HG02943 (cell line): ENCODE measurements around the gene NELFCD.
"Not testable (repeated sequence)": the region's sequence is repeated elsewhere in the genome, so short reads cannot be mapped to it uniquely, and the experiment has no call there.

Experiments used
- ATAC-seq: cut with Tn5 transposase; IDR thresholded peaks from one replicate; pipeline ENCODE4 v1.9.1; 2021; ENCODE audit warnings: mild to moderate bottlenecking, low read depth, moderate library complexity; ENCODE audit not compliant: unreplicated experiment

NELFCD gene

DNA sequence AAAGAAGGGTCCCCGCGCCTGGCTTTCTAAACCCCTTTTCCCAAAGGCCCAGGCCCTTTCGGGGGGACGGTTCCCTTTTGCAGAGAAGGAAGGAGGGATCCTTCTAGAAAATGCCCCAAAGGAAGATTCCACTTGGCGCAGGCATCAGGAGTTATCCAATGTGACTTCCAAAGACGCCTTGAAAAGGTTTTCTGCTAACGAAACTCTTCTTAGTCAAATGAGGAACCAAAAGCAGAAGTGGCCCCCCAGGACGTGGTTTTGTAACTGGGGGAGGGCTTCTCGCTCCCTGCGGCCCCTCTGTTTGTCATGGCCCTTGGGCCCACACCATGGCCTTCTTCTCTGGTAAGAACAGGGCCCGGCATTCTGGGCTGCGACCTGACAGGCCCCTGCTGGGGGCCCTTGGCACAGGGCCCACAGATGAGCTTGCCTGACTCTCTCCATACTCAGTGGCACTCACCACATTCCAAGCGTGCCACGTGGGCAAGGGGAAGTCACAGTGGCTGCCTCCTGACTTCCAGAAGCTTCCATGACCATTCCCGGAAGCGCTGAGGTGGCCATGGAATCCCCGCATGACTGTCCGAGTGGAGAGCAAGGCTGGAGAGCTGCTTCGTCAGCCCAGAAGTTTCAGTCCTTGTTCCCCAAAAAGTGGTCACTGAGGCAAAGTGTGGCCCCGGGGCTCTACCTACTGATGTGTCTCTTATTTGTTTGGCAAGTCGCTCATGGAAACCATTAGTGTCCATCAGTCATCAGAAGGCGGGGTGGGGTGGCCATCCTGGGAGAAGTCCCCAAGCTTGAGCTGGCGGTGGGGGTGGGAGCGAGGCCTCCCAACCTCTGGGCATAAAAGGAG, 26.8 kb downstream of the NELFCD start:
- ATAC-seq: peak; percentile 30

DNA sequence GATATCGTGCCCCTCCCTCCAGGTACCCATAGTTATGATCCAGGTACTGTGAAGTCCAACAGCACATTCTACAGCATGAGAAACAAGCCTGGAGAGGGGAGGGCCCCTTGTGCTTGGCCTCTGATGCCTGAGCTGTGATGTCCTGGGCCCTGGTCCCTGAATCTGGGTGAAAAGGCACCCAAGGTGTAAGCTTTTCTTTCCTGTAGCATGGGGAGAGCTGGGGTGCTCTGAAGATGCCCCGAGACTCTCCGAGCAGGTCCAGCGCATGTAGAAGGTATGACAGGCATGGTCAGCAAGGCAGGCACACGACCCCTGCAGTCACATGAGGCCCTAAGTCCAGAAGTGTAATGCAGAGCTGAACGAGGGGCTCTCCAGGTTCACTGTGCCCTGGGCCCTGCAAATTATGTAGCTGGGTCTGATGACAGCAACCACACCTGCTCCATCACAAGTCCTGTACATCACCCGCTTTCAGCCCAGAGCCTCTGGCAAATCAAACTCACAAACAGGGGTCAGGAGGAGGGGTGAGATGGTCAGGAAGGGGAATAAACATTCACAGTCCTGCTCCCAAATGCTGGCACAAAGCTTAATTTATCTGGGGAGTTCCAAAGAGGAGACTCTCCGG, 27.8 kb downstream of the NELFCD start:
- no peak for ATAC-seq

DNA sequence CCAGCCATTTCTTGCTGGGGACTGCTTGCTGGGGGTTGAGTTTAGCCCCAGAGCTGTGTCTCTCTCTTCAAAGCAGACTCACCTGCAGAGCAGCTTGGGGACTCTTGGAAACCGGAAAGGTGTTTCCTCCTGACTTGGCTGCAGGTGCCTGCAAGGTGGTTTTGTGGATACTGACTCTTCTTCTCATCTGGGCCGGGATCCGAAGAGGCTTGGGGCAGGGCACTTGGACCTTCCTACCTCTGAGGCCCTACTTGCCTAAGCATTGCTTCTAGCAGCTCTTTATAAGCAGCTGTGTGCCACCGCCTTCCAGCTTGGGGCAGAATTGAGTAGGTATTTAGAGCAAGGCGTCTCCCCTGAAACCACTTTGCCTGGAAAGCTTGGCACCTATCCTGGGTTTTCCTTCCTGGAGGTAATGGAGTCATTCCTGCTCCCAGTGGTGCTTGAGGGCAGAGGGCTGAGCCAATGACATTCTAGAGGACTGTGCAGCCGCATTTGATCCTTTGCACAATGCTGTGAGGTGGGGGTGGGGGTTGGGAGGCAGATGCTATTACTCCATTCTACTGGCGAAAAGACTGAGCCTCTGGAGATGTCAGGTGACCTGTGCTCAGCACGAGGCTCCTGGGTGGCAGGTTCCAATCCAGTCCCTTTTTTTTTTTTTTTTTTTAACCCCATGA, 29.4 kb downstream of the NELFCD start:
- no peak for ATAC-seq

DNA sequence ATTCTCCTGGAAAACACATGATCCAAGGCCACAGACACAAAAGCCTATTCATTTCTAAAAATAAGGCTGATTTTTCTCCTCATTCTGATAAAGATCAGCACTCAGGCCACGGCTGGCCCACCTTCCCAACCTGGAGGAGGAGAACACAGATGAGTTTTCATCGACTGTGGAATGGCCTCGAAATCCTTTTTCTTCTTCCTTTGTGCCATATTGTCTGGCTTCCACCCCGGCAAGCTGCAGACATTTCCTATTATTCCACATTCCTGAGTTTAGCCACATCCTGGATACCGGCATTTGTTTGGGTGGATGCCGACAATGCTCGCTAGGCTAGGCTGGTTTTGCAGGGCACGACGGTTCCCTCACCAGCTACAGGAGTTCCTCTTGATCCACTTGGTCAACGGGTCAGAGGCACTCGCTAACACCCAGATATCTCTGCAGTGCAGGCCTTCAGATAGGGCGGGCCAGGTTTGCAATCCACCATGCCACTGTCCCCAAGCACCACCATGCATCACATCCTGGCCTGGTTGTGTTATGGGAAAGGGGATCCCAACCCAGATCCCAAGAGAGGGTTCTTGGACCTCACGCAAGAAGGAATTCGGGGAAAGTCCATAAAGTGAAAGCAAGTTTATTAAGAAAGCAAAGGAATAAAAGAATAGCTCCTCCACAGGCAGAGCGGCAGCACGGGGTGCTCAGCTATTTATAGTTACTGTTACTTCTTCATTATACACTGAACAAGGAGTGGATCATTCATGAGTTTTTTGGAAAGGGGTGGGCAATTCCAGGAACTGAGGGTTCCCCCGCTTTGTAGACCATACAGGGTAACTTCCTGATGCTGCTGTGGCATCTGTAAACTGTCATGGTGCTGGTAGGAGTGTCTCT, 30.2 kb downstream of the NELFCD start:
- ATAC-seq: no peak

DNA sequence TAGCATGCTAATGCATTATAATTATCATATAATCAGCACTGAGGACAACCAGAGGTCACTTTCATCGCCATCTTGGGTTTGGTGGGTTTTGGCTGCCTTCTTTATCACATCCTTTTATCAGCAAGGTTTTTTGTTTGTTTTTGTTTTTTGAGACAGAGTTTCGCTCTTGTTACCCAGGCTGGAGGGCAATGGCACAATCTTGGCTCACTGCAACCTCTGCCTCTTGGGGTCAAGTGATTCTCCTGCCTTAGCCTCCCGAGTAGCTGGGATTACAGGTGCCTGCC, 30.8 kb downstream of the NELFCD start:
- ATAC-seq: not testable (repeated sequence)

DNA sequence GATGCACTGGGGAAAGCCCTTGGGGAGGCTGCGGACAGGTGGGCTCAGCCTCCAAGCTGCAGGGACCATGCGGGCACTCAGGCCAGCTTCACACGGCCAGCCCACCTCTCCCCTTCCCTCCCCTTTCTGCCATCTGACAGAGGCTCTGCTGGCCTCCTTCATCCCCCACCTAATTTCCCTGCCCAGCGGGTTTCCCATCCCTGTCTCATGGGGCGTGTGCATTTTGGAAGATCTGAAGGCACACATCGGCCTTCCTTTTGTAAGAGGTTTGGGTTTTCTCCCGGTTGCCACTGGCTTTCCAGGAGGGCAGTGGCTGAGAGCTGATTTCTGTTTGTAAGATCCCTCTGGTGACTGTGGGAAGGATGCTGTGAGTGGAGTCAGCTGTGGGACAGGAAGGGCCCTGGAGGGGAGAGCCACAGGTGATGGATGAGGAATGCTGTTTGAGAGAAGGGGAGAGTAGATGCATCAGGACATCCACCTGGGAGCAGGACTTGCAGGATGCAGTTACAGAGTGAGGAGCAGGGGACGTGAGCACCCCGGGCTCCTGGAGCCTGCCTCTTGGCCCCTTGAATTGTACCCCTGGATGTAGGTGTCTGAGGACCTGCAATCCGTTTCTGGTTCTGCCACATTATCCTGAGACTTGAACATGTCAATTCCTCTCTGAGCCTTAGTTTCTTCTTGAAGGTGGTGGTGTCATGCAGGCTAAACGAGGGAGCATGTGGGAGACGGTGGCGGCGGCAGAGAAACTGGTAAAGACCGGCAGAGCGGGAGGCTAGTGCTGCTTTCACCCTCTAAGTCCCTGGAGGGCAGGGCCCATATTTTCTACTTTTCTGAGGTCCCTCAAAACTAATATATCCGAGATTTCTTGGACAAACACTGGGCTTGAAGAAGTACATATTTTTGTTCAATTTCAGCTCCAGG, 32.2 kb downstream of the NELFCD start:
- no peak for ATAC-seq

DNA sequence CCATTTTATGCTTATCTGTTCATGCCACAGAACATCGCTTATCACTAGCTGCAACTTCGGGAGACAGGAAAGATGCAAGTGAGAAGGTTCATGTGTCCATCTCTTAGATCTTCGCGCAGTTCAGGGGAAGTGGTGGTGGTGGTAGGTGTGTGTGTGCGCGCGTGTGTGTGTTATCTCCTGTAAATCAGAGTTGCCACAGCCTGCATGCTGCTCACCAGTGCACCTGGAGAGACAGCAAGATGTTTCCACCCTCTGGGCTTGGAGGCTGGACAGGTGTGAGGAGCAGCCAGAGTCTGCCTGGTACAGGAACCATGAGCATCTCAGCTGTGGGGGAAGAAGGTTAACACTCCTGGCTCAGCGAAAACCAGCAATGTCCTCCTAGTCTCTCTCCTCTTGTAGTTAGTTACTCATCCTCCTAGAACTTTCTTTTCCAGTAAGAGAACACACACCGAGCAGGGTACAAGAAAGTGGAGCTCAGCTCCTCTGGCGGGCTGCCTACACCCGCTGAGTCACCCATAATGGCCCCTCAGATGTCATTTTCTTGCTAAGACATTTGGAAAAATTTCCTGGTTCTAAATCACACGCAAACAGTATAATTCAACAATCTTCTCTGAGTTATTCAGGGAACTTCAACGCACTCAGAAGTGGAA, 33.0 kb downstream of the NELFCD start:
- no peak for ATAC-seq

DNA sequence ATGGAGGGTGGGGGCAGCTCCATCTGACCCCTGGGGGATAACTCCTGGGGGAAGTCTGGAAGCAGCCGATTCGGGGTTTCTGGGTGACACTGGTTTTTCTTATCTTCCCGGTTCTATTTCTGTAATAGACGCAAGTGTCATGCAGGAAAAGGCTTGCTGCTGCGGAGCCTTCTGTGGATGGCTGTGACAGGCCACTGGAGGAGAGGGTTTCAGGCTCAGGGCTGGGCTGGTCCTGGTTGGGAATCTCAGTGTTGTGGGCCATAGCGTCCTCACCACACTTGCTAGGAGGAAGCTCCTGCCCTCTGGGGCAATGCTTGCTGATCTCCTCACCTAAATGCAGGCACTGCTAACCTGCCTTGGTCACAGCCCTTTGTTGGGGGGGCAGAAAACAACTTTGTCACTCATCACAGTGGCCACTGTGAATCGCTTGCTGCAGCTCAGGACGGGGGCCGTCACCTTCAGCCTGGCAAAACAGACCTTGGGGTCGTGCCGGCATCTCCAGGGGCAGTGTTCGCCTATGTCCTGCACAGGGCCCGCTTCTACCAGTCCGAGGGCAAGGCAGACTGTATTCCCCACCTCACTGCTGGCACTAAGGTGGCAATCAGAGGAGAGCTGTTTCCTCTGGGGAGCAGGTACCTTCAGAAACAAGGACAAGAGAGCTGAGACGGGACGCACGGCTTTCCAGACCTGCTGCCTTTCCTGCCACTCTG, 33.8 kb downstream of the NELFCD start:
- ATAC-seq: no peak

DNA sequence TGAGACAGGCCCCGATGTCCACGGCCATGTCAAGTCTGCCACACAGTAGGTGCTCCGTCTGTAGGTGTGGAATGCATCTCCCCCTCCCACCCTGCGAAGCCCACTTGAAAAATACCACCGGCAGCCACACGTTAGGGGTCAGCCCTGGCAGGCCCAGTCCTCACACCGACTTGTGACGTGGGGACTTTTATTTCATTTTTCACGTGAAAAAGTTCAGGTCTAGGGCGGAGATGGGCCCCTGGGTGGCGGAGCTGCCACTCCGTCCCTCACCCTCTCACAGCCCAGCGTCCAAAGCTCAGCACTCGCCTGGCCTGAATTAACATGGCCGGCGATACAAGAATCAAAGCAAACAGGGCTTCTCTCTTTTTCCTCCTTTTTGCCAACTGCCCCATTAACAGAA, 34.4 kb downstream of the NELFCD start:
- ATAC-seq: no peak

DNA sequence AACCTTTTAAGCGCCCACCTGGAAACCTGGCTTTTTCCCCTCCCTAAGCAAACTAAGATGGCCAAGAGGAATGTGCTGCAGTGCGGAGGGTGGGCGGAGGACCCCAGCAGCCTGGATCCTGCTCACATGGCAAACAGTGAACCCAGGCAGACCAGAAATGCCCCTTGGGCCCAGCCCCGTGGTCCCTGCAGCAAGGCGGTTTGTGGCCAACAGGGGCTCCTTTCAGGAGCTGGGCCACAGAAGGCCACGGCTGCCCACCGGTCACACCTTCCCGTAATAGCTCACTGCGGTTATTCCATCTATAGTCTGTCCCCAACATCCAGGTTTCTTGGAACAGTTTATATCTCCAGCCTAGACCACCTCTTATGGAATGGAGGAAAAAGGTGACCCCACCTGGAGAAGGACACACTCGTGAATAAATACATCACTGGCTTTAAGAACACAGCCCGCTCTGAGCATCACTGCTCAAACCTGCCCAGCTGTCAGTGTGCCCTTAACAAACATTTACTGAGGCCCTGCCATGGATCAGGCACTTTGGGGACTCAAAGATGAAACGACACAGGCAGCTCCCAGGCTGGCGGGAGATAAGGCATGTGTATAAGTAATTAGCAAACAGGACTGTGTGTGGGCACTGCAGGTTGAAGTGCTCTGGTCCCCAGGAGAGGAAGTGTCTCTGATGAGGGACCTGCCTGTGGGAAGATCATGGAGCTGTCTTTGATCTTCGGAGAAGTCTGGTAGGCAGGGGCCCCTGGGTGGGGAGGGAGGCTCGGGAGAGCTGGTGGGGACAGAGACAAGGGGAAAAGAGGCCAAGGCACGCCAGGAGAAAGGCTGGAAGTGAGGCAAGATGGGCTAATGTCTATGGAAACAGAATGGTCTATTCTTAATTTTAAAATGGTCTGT, 35.0 kb downstream of the NELFCD start:
- no peak for ATAC-seq

DNA sequence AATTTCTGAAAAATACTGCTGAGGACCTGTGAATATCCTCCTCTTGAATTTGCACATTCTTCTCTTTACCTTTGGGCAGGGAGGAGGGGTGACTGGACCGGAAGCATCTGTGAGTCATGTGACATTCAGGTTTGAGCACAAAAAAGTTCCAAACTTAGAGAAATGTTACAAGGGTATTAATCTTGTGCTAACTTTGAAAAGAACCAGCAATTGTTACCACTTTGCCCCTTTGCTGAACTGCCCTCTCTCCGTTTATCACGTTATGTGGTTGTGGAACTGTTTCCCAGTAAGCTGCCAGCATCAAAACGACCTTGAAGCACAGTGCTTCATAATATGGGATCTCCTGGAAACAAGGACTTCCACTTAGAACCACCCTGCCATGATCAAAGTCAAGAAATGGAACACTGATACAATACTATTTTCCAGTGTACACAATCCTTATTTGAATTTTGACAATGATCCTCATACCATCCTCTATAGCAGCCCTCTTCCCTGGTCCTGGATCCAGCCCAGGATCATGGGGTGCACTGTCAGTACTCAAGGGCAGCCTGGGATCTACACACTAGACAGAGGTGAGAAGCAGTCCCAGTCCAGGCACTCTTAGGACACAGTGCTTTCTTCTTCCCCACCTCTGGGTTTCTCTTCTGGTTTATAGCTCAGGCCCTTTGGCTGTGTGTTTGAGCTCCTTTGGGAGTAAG, 35.9 kb downstream of the NELFCD start:
- ATAC-seq: no peak

DNA sequence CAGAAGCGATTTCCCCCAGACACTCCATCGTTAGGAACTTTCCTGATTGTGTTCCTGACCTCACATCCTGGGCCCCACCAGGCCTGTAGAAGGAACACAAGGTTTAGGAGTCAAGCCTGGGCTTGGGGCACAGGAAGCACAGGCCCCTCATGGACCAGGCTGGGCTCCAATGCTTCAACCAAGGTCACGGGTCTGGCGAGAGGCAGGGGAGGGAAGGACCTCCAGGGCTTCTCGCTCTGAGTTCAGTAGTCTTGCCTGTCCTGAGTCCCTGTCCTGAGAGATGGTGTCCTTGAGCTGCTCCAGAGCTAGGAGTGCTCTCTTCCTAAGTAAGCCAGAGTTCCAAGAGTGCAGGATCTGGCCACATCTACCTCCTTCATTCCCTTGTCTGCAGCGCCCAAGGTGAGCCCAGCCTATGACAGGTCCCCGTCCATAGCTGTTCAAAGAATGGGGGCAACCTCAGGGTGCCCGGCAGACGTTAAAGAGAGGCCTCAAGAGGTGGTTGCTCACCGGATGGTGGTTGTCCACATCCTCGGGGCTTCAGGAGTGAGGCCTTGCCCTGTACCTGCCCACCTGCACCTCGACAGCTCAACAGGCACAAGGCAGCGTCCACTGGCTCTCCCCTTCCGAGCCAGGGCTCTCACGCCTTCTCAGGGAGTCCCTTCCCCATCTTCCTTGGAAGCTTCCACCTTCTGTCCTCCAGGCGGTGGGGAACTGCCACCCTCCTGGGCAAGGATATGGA, 36.6 kb downstream of the NELFCD start:
- ATAC-seq: no peak

DNA sequence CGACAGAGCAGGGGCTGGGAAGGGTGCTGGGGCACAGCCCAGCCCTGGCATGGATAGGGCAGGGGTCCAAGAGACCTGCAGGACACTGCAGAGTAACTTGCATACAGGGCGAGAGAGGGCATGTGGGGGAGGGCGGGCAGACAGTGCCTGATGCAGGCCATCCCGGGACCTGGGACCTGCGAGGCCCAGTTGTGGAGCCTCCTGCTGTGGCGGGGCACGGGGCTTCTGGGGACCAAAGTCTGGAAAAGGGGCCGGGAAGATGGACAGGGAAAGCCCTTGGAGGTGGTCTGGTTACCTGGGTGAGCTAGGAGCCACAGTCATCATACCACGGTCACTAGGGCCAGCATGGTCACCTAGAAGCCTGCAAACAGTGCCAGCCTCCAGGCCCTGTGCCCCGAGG, 37.8 kb downstream of the NELFCD start:
- no peak for ATAC-seq

DNA sequence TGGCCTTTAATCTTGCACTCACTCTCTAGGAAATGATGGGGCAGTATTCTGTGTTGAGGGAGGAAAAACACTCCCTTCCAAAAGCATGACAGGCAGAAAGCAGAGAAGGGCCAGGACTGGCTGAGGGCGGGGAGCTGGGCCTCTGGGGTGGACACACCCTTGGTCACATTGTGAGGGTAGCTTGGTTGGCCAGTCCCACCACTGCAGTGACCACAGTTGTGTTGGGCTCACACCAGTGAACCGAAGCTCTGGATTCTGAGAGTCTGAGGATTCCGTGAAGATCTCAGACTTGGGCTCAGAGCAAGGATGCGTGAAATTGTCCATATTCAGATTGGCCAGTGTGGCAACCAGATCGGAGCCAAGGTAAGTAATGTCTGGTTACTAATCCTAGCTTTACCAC, 38.2 kb downstream of the NELFCD start, which contains the start of gene TUBB1:
Gene TUBB1, plus strand, starts transcription at position 213 of the 400 bp plus-strand sequence. Its CDS starts 94 bp downstream, at position 307.
- ATAC-seq: no peak

DNA sequence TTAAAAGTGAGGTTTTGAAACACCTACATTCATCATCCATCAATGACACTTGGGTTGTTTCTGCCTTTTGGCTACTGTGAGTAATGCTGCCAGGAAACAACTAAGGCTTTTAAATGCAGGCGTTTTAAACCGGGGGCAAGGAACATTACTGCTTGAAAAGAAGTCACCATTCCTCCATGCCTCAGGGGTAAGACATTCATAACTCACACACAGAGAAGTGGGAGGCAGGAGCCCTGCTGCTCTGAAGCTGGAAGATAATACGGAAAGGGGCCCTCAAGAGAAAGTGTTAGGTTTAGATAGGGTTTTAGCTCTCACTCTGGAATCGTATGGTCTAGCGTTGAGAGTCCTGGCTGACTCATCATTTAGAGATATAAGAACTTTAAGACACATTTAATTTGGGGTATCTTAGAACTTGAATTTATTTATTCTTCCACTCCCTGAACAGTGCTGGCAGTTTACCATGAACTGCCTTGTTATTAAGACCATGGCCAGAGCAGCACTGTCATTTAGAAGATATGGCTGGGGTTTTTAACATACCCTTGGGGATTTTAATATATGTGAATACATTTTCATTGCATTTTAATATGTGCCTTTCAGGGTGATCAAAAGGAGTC, 40.0 kb downstream of the NELFCD start:
- ATAC-seq: no peak

DNA sequence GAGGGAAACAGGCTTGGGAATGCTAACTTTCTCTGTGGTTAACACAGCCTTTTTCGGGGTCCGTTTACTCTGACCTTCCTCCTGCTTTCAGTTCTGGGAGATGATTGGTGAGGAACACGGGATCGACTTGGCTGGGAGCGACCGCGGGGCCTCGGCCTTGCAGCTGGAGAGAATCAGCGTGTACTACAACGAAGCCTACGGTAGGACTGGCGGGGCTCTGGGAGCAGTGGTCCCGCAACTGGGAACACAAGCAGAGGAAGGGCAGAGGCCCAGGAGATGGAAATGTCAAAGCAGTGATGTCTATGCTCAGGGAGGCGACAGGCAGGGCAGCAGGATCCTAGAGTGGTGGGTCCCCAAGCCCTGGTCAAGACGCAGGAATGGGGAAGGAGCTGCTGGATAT, 41.7 kb downstream of the NELFCD start:
- ATAC-seq: no peak
